A549 (cell line): ENCODE measurements around the gene PARD6G. TPM values are rescaled to one million over a fixed set of nuclear protein-coding genes. Genes with fewer than 3 reads are reported as not detected.

Experiments
- ATAC-seq, 2 experiments: fragments of 200-7000 bp in 1 of 2; fragments of >200 bp in 1 of 2; cut with Nextera tagmentation in 1 of 2; cut with Tn5 transposase in 1 of 2; 3 replicates each; pipeline versions ENCODE4 v1.8.0 to v1.9.1; 2018 to 2020; ENCODE audit warnings: mild to moderate bottlenecking in 1 of 2, moderate library complexity in 1 of 2
- CTCF ChIA-PET: fragments of 300-600 bp; sonication (Branson Sonifier 250); formaldehyde crosslinking; extraction: SDS; loops from one replicate; lab custom pipeline; 2021; ENCODE audit warnings: antibody characterized with exemption, inconsistent platforms; lab: Yijun Ruan, JAX
- POLR2A ChIA-PET: fragments of 350-600 bp; formaldehyde crosslinking; extraction: SDS; loops from one replicate; lab custom pipeline; 2021; ENCODE audit warnings: antibody characterized with exemption, inconsistent platforms; lab: Yijun Ruan, JAX
- DNase-seq, 2 experiments: peaks; one replicate each; pipeline versions ENCODE4 v3.0.0 to v3.0.0-alpha.2; 2011 to 2016; ENCODE audit warnings: low read depth in 1 of 2, low spot score in 1 of 2
- FAIRE-seq: peaks from 2 replicates; lab custom pipeline; 2011; peaks lifted over from hg19 to GRCh38; lab: Jason Lieb, UNC
- H3K27ac ChIP-seq, 2 experiments: fragments of >200 bp; sonication (Bioruptor Twin); formaldehyde crosslinking; 3 replicates each; pipeline ENCODE4 v1.5.1; 2016 to 2017
- H3K4me1 ChIP-seq: fragments of >200 bp; sonication (Bioruptor Twin); formaldehyde crosslinking; 3 replicates; pipeline ENCODE4 v1.6.1; 2016
- H3K4me2 ChIP-seq: fragments of >200 bp; sonication (Bioruptor Twin); formaldehyde crosslinking; 3 replicates; pipeline ENCODE4 v1.6.1; 2016
- H3K4me3 ChIP-seq: fragments of >200 bp; sonication (Bioruptor Twin); formaldehyde crosslinking; 3 replicates; pipeline ENCODE4 v1.5.1; 2016
- H3K9me3 ChIP-seq: fragments of >200 bp; sonication (Bioruptor Twin); formaldehyde crosslinking; 3 replicates; pipeline ENCODE4 v1.6.1; 2016
- CTCF ChIP-seq: fragments of >200 bp; sonication (Bioruptor Twin); formaldehyde crosslinking; IDR thresholded peaks from 3 replicates; pipeline ENCODE4 v1.5.1; 2016
- ELK1 ChIP-seq: fragments of 150-350 bp; IDR thresholded peaks from 2 replicates; pipeline ENCODE4 v1.6.1; 2014; ENCODE audit warnings: low read depth, mild to moderate bottlenecking, low read length
- EP300 ChIP-seq, 2 experiments: fragments of >200 bp; sonication (Bioruptor Twin); formaldehyde crosslinking; IDR thresholded peaks; 2 replicates in 1 of 2; 3 replicates in 1 of 2; pipeline ENCODE4 v1.6.1; 2016 to 2017
- FOSL2 ChIP-seq, 2 experiments: fragments of 450-650 bp in 1 of 2; fragments of >200 bp in 1 of 2; sonication (Bioruptor Twin) in 1 of 2; formaldehyde crosslinking; IDR thresholded peaks; 2 replicates each; pipeline versions ENCODE4 v1.5.0 to v1.6.1; 2016 to 2020; ENCODE audit warnings: mild to moderate bottlenecking in 1 of 2, moderate library complexity in 1 of 2
- GATA3 ChIP-seq: IDR thresholded peaks from 2 replicates; pipeline ENCODE4 v1.6.1; 2012; ENCODE audit warnings: borderline replicate concordance
- HMGXB4 ChIP-seq: fragments of 250-450 bp; sonication (Bioruptor Pico); IDR thresholded peaks from 2 replicates; pipeline ENCODE4 v1.5.0; 2021; ENCODE audit warnings: mild to moderate bottlenecking, moderate library complexity, borderline replicate concordance
- KDM5A ChIP-seq: fragments of 200-600 bp; sonication (generic); IDR thresholded peaks from 2 replicates; pipeline ENCODE4 v1.6.1; 2016; ENCODE audit warnings: antibody characterized with exemption, mild to moderate bottlenecking
- MAX ChIP-seq: IDR thresholded peaks from 2 replicates; pipeline ENCODE4 v1.6.1; 2012
- PBX3 ChIP-seq: IDR thresholded peaks from 2 replicates; pipeline ENCODE4 v1.6.1; 2012
- REST ChIP-seq: fragments of 200-600 bp; sonication (generic); IDR thresholded peaks from 2 replicates; pipeline ENCODE4 v1.6.1; 2016; ENCODE audit warnings: antibody characterized with exemption, mild to moderate bottlenecking, moderate library complexity
- TFCP2L1 ChIP-seq: fragments of 250-450 bp; sonication (Bioruptor Pico); IDR thresholded peaks from 2 replicates; pipeline ENCODE4 v1.5.0; 2021; ENCODE audit warnings: mild to moderate bottlenecking
- WGBS: methylation state at CpG from one replicate; pipeline ENCODE4 v1.1.6; 2017; ENCODE audit errors: missing lambda C conversion rate; 5-methylcytosine and 5-hydroxymethylcytosine counted together
- polyA plus RNA-seq, 4 experiments: library from polyadenylated mRNA; depleted of rRNA in 3 of 4; stranded (reverse); fragments of >200 nt; fragmentation: RNase III in 1 of 4; extraction: RNeasy Plus Mini Kit Qiagen cat#74134 plus additional on column Dnase treatment in 1 of 4; gene quantifications; 2 replicates in 3 of 4; 3 replicates in 1 of 4; pipeline ENCODE4 v1.2.3, GENCODE V29; 2011 to 2017

The PARD6G gene
- polyA plus RNA-seq, 2 of the 4 experiments (the other 2 are of a cell fraction), result 1.6 to 2.3 TPM

GRCh38 chr18:80249217-80250093 is 2.1 kb upstream of the PARD6G start:
- Histone ChIP-seq H3K4me3 (no peak overlapping the region), H3K9me3 (no peaks in the 10 kb centered on the region), H3K27ac (no peak overlapping the region), H3K4me2 (no peak overlapping the region)
- 49% methylated on average over 7 of the region's 7 CpGs for WGBS
- no peak for FAIRE-seq
- TF ChIP-seq TFCP2L1 (no peak), ELK1 (no peak), GATA3 (no peak), FOSL2 (IDR thresholded peaks at IDR 0.05) (no peak), FOSL2 (CRISPR knock-in tag; IDR thresholded peaks at IDR 0.05) (no peak), HMGXB4 (CRISPR knock-in tag) (no peak), MAX (no peak), PBX3 (no peak), CTCF (no peak), EP300 (IDR thresholded peaks at IDR 0.05) (no peak), KDM5A (no peak), REST (no peak)
- TF ChIP-seq, all 56 proteins: peak for 0
- ChIA-PET POLR2A (no interaction called here), CTCF (interaction anchor here (1.0 to 3.6 kb wide), 4 partner anchors 49 to 92 kb away, joined by 3 to 15 read pairs (median 4); no protein-coding TSS in a partner anchor)
- DNase-seq (no peak), ATAC-seq (no peak)
- H3K4me1 ChIP-seq, result no peaks in the 10 kb centered on the region
